ENCODE data around the gene ZNF341.
A peak's percentile ranks its signal among the peaks of the same experiment; 100 is the strongest.
"Not testable (repeated sequence)": the region's sequence is repeated elsewhere in the genome, so short reads cannot be mapped to it uniquely, and the experiment has no call there.

Gene ZNF341

DNA sequence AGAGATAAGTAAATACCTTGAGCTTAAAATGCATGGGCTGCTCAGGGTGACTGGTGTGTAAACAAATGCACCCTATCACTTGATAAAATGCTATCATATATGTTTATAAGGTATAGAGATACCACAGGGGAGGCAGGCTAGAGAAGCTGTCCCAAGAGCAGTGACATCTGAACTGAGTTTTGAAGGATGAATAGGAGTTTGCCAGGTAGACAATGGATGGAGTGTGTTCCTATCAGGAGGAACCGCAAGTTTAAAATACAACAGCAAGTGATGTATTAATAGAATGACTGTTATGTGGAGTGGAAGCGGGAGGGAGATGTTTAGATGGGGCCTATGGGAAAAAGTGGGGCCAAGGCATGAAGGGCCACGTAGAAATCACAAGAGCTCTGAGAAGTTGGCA is 40.6 kb downstream of the ZNF341 start:
- DNase-seq: no peak

DNA sequence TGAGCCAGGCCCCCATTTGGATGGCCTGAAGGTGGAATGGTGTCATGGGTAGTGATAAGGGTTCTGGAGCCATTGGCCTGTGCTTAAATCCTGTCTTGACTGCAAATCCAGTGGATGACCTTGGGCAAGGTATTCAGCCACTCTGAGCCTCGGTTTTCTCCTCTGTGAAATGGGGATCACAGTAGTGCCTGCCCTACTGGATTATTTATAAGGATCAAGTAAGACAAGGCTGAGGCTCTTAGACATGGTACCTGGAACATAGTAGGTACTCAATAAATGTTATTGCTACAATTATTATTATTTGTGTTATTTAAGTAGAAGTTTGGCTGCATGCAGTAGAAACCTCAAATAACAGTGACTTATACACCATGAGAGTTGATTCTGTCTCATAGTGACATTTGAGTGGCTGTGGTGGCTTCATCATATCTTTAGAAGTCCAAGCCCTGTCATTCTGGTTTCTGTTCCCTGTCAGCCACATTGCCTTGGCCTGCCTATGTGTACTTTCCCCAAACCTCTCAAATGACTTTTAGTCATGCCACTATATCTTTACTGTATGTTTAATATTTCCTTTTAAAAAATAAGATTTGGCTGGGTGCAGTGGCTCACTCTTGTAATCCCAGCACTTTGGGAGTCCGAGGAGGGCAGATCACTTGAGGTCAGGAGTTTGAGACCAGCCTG is 41.8 kb downstream of the ZNF341 start:
- peak; percentile 5 for DNase-seq

DNA sequence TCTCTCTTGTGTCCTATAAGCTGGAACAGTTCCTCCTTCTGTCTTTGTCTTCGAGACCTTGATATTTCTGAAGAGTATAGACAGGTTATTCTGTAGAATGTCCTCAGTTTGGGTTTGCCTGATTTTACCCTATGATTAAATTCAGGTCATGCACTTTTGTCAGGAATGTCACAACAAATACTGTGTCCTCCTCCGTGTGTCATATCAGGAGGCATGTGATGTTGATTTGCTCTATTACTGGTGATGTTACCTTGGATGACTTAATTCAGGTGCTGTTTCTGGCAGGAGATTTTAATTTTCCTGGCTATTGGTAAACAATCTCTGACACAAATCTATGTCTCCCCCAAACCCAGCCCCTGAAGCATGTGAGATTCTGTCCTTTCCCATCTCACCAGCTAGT is 46.0 kb downstream of the ZNF341 start:
- no peak for DNase-seq

DNA sequence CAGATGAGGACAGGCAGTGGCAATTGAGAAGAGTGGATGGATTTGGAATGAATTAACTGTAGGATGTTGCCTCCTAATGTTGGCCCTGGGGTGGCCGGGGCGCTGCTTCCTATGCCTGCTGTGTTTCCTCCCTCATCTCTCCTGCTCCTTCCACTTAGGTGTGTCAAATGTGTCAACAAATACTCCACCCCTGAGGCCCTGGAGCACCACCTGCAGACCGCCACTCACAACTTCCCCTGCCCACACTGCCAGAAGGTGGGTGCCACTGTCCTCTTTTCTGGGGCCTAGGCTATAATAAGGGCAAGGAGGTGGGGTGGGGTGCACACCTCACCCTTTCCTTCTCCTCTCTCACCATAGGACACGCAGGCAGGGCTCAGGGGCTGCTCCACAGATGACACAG is 49.3 kb downstream of the ZNF341 start:
- DNase-seq: no peak

GRCh38 chr20:33781945-33782344 is 50.1 kb downstream of the ZNF341 start:
- DNase-seq: no peak

DNA sequence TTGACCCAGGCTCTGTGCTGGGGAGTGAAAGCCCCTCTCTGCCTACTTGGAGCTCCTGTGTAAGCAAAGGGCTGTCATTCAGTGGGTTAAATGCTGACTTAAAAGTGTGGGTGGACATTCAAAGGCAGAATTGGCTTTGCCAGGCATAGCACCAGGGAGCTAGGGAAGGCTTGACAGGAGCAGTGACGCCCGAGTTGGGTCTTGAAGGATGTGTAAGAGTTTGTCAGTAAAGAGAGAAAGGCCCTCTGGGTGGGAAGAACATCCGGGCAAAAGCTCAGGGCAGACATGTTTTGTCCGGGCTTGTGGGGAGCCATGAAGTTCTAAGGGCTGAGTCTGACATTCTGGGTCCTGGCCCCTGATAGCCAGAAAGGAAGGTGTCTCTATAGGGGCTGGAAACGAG is 51.5 kb downstream of the ZNF341 start:
- DNase-seq: no peak

GRCh38 chr20:33783818-33784217 is 52.0 kb downstream of the ZNF341 start:
- DNase-seq: no peak

DNA sequence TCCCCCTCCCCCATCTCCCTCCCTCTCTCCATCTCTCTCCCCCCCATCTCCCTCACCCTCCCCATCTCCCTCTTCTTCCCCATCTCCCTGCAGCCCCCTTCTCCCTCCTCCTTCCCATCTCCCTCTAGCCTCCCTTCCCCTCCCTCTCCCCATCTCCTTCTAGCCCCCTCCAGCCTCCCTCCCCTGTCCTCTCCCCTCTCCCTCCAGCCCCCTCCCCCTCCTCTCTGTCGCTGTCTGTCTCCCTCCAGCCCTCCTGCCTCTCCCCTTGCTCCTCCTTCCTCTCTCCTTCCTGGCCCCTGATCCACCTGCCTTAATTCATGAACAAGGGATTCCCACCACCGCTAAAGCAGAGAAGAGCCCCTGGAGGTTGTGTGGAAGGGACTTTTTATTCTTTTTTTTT is 52.4 kb downstream of the ZNF341 start:
- no peak for DNase-seq

DNA sequence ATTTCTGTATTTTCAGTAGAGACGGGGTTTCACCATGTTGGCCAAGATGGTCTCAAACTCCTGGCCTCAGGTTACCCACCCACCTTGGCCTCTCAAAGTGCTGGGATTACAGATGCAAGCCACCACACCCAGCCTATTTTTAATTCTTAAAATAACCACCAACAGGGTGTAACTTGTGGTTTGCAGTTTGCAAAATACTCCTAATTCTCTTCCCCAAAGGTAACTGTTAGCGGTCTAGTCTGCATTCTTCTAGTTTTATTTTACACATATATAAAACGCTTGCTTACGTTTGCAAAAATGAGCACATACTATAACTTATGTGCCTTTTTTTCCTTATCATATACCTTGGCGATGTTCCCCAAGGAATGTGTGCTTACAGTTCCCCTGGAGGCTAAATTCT is 53.7 kb downstream of the ZNF341 start:
- no peak for DNase-seq

- DNase-seq: no peak
Measured at GRCh38 chr20:33787253-33787891, 55.6 kb downstream of the ZNF341 start.

DNA sequence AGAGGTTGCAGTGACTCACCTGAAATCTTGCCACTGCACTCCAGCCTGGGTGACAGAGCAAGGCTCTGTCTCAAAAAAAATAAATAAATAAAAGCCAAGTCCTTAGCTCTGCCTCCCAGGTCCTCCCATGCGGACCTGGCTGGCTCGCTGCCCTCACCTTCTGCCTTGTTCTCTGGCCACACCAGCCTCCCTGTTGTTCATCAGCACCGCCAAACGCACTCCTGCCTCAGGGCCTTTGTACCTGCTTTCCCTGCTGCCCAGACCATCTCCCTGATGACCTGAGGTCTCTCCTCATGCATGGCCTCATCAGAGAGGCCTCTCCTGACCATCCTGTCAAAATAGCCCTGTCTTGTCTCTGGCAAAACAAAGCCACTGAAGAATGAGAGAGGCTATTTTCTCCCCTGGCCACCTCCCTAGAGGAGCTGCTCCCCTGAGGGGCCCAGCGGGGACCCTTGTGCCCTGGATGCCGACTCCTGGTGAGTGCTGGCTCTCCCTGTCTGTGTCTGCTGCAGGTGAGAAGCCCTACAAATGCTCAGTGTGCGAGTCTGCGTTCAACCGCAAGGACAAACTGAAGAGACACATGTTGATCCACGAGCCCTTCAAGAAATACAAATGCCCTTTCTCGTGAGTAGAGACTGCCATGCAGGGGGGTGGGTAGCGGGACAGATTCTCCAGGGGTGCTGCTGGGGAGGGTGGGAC is 56.7 kb downstream of the ZNF341 start:
- DNase-seq: no peak

DNA sequence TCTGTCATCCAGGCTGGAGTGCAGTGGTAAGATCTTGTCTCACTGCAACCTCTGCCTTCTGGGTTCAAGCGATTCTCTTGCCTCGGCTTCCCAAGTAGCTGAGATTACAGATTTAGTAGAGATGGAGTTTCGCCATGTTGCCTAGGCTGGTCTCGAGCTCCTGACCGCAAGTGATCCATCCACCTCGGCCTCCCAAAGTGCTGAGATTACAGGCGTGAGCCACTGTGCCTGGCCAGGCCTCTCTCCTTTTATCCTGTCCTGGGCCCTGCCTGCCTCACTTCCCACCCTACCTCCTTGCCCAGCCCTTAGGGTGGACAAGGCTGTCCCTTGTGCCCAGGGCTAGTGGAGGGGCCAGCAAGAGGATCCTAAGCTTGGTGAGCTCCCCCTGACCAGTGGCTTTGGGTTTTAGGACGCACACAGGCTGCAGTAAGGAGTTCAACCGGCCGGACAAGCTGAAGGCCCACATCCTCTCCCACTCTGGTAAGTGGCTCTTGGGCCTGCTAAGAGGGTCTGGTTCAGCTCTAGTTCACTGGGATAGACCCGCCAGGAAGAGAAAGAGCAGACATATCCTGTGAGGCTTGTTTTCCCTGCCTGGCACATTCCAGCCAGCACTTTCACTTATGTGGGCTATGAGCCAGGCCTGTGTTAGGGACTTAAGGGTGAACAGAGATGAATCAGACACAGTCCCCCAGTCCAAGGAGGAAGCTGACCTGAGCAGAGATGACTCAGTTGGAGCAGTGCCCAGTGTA is 57.5 kb downstream of the ZNF341 start:
- DNase-seq: no peak

GRCh38 chr20:33789858-33790182 is 58.0 kb downstream of the ZNF341 start:
- DNase-seq: no peak

GRCh38 chr20:33790566-33790965 is 58.8 kb downstream of the ZNF341 start:
- no peak for DNase-seq

GRCh38 chr20:33791021-33791420 is 59.2 kb downstream of the ZNF341 start:
- DNase-seq: no peak

- no peak for DNase-seq
Measured at GRCh38 chr20:33791540-33791939, 59.7 kb downstream of the ZNF341 start.

DNA sequence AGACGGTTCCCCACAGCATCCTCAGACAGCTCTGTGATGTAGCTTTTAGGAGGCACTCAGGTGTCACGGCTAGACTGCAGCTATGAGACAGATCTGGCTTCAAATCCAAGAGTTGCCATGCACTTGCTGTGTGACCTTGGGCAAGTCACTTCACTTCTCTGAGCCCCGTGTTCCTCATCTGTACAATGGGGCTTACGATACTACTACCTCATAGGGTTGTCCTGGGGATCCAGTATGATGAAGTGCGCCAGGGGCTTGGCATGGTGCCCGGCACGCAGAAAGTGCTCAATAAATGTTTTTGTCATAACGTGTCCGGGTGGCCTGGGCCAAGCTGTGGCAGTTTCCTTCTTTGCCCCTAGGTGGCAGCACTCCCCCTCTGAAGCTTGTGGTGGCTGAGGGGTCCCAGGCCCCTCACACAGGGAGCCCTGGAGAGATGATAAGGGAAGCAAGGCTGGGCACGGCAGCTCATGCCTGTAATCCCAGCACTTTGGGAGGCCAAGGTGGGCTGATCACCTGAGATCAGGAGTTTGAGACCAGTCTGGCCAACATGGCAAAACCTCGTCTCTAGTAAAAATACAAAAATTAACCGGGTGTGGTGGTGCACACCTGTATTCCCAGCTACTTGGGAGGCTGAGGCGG is 60.3 kb downstream of the ZNF341 start:
- DNase-seq: peak; percentile 47

- DNase-seq: not testable (repeated sequence)
Measured at GRCh38 chr20:33792598-33792989, 60.8 kb downstream of the ZNF341 start.

- no peak for DNase-seq
Measured at GRCh38 chr20:33793011-33793931, 61.5 kb downstream of the ZNF341 start.

- no peak for DNase-seq
Measured at GRCh38 chr20:33796263-33796906, 64.6 kb downstream of the ZNF341 start.

- no peak for DNase-seq
Measured at GRCh38 chr20:33796907-33797544, 65.2 kb downstream of the ZNF341 start.

All from CD4-positive, alpha-beta T cell treated with Interleukin-21 for 1 hour (primary cell).